H1 (cell line): ENCODE results near the gene ZMAT5. TPM values are rescaled to one million over a fixed set of nuclear protein-coding genes. Genes with fewer than 3 reads are reported as not detected.

Source experiments
- BACH1 ChIP-seq: IDR thresholded peaks from 2 replicates; pipeline ENCODE4 v1.6.1; 2012; ENCODE audit warnings: low read length, improper control_type of control experiment
- CHD7 ChIP-seq: fragments of 300-600 bp; sonication (generic); IDR thresholded peaks from 2 replicates; pipeline ENCODE4 v1.7.1; 2012; ENCODE audit warnings: low read length, moderate library complexity, mild to moderate bottlenecking, inconsistent platforms; ENCODE audit not compliant: insufficient replicate concordance
- NANOG ChIP-seq: IDR thresholded peaks from 2 replicates; pipeline ENCODE4 v1.6.1; 2011; ENCODE audit warnings: low read length, low read depth, mild to moderate bottlenecking, inconsistent platforms; ENCODE audit not compliant: insufficient read depth, poor library complexity, severe bottlenecking
- SIRT6 ChIP-seq: IDR thresholded peaks from one replicate; pipeline ENCODE4 v1.7.1; 2012; ENCODE audit warnings: low read length, inconsistent platforms
- SP2 ChIP-seq: IDR thresholded peaks from 2 replicates; pipeline ENCODE4 v1.6.1; 2012; ENCODE audit warnings: mild to moderate bottlenecking, low read length, inconsistent platforms
- YY1 ChIP-seq: IDR thresholded peaks from 2 replicates; pipeline ENCODE4 v1.6.1; 2011; ENCODE audit warnings: low read depth, mild to moderate bottlenecking, low read length
- polyA plus RNA-seq, 7 experiments: library from polyadenylated mRNA; depleted of rRNA in 3 of 7; stranded (reverse) in 5 of 7; unstranded in 2 of 7; fragments of >200 nt in 5 of 7; fragments of 200-250 nt in 2 of 7; gene quantifications; 1 replicate in 5 of 7; 2 replicates in 1 of 7; 4 replicates in 1 of 7; pipeline versions ENCODE4 v1.2.1 to v1.2.3, GENCODE V29; 2011 to 2013; ENCODE audit warnings: missing spikeins in 2 of 7, mixed read lengths in 2 of 7
- total RNA-seq: library from RNA; stranded (reverse); fragmentation: NEBNext Ultra II Directional; extraction: Animal tissue kit (Norgen Biotek cat#: 25700); gene quantifications from 2 replicates; pipeline ENCODE4 v1.2.1, GENCODE V29; 2021

The ZMAT5 gene
- total and polyA plus RNA-seq, 2 of the 8 experiments (the other 6 are each of a cell fraction or from before 2014, with no cell fraction given), result 14.0 to 38.3 TPM

GRCh38 chr22:29702000-29702930, 64.5 kb downstream of the ZMAT5 start (continued):
- TF ChIP-seq NANOG (no peak), SP2 (no peak), CHD7 (no peak), YY1 (no peak), SIRT6 (no peak), BACH1 (no peak)
